ENCODE measurements around the gene SCYGR3.

Gene SCYGR3

GRCh38 chr2:227614740-227615139 lies at the start of gene SCYGR3:
TSS of gene SCYGR3 (minus strand) at chr2:227614840. CDS start at chr2:227614840, 0 bp downstream.
- TF ChIP-seq, protein P1, sequence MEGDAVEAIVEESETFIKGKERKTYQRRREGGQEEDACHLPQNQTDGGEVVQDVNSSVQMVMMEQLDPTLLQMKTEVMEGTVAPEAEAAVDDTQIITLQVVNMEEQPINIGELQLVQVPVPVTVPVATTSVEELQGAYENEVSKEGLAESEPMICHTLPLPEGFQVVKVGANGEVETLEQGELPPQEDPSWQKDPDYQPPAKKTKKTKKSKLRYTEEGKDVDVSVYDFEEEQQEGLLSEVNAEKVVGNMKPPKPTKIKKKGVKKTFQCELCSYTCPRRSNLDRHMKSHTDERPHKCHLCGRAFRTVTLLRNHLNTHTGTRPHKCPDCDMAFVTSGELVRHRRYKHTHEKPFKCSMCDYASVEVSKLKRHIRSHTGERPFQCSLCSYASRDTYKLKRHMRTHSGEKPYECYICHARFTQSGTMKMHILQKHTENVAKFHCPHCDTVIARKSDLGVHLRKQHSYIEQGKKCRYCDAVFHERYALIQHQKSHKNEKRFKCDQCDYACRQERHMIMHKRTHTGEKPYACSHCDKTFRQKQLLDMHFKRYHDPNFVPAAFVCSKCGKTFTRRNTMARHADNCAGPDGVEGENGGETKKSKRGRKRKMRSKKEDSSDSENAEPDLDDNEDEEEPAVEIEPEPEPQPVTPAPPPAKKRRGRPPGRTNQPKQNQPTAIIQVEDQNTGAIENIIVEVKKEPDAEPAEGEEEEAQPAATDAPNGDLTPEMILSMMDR (IDR thresholded peaks at IDR 0.05; ENCODE audit: insufficient read depth, low read depth, low read length, missing control alignments) = no peak
- no peak for DNase-seq (ENCODE audit: low read depth)
- H3K4me3 ChIP-seq (ENCODE audit: low read depth, low read length) = no peak within 1 kb of the TSS

- no peak overlapping the region for H3K4me3 ChIP-seq (ENCODE audit: low read depth, low read length)
- DNase-seq (ENCODE audit: low read depth) = no peak
- TF ChIP-seq, protein P1 (IDR thresholded peaks at IDR 0.05; ENCODE audit: insufficient read depth, low read depth, low read length, missing control alignments) = no peak
These were observed 47.2 kb upstream of the SCYGR3 start for GRCh38 chr2:227661827-227662226.

- TF ChIP-seq, protein P1 (IDR thresholded peaks at IDR 0.05; ENCODE audit: insufficient read depth, low read depth, low read length, missing control alignments) = no peak
- DNase-seq (ENCODE audit: low read depth) = no peak
- H3K4me3 ChIP-seq (ENCODE audit: low read depth, low read length) = no peak overlapping the region
These were observed 46.5 kb upstream of the SCYGR3 start for GRCh38 chr2:227661025-227661649.

GRCh38 chr2:227657199-227657845 lies 42.7 kb upstream of the SCYGR3 start:
- TF ChIP-seq, protein P1 (IDR thresholded peaks at IDR 0.05; ENCODE audit: insufficient read depth, low read depth, low read length, missing control alignments) = no peak

GRCh38 chr2:227655454-227655853 lies 40.8 kb upstream of the SCYGR3 start:
- no peak for DNase-seq (ENCODE audit: low read depth)
- TF ChIP-seq, protein P1 (IDR thresholded peaks at IDR 0.05; ENCODE audit: insufficient read depth, low read depth, low read length, missing control alignments) = no peak
- H3K4me3 ChIP-seq (ENCODE audit: low read depth, low read length) = no peak overlapping the region

More at GRCh38 chr2:227657199-227657845, 42.7 kb upstream of the SCYGR3 start:
- H3K4me3 ChIP-seq (ENCODE audit: low read depth, low read length) = no peak overlapping the region
- DNase-seq (ENCODE audit: low read depth) = no peak

DNA sequence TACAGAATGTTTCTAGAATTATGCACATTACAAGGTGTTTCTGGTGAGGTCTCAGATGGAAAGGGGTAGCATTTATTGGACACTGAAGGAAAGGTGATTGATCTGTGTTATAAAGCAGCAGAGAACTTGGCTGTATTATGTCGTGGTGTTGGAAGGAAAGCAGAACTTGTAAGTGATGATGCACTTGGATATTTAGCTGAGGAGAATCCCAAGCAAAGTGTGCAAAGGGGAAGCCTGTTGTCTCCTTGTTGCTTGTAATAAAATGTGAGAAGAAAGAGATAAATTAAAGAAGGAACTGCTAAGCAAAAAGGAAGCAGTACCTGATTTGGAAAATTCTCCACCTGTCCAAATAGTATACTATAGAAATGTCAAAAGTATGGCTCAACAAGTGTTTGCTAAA lies 39.8 kb upstream of the SCYGR3 start:
- no peak for DNase-seq (ENCODE audit: low read depth)
- no peak overlapping the region for H3K4me3 ChIP-seq (ENCODE audit: low read depth, low read length)
- TF ChIP-seq, protein P1 (IDR thresholded peaks at IDR 0.05; ENCODE audit: insufficient read depth, low read depth, low read length, missing control alignments) = no peak
